GM19468 (cell line): ENCODE data around the gene DNAJA3.
A peak's percentile ranks its signal among the peaks of the same experiment; 100 is the strongest.

Source experiments
- ATAC-seq: cut with Tn5 transposase; IDR thresholded peaks from one replicate; pipeline ENCODE4 v1.9.1; 2021; ENCODE audit warnings: mild to moderate bottlenecking, moderate library complexity, moderate number of reproducible peaks; ENCODE audit not compliant: unreplicated experiment; ENCODE audit errors: extremely low read depth

Gene DNAJA3

GRCh38 chr16:4467916-4468315 lies 42.2 kb downstream of the DNAJA3 start:
- no peak for ATAC-seq

- ATAC-seq = no peak
Measured at GRCh38 chr16:4468972-4469371, 43.3 kb downstream of the DNAJA3 start.

GRCh38 chr16:4471869-4472268 lies 46.2 kb downstream of the DNAJA3 start:
- no peak for ATAC-seq

GRCh38 chr16:4472880-4473279 lies 47.2 kb downstream of the DNAJA3 start:
- no peak for ATAC-seq

GRCh38 chr16:4474192-4474961 lies 48.7 kb downstream of the DNAJA3 start, which contains the start of gene NMRAL1:
Gene NMRAL1 (minus strand): TSS chr16:4474625. CDS start chr16:4474132, 493 bp downstream.
- no peak for ATAC-seq

DNA sequence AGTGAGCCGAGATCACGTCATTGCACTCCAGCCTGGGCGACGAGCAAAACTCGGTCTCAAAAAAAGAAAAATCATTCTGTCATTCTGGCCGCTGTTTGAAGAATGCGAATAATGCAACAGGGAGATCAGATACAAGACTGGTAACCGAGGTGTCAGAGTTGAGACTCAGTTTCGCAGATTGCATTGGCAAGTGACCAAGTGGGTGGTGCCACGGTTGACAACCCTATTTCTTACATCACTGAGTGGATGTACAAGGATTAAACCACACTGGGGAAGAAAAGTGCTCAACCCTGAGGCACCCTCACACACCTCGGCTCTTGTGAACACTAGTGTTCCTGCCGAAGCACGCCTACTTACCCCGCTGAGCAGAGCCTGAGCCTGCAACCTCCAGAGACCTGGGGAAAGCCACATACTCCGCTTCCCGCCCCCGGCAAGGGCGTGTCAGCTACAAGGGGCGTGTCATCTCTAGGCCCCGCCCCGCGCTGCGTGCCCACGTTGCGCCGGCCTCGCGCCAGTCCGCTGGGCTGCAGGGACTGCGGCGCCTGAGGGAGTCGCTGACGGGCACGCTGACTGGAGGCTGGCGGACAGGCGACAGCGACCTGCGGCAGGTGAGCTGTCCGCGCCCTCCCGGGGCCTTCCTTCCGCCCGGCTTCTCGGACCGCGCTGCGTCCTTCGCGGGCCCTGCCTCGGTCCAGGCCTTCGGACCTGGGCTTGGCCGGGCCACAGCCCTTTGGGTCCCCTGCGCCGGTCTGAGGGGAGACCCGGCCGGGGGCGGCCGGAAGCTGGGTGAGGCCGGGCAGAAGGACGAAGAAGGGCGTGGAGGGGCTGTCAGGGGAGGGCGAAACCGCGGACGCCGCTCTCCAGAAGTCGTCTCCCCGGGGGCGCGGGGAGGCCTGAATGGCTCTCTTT lies 50.5 kb downstream of the DNAJA3 start, which contains the start of gene HMOX2:
Gene HMOX2, plus strand, starts transcription at position 519 of the 909 bp plus-strand sequence. CDS start 29,127 bp downstream, outside the sequence.
- ATAC-seq = peak; percentile 82

- ATAC-seq = no peak
Measured at GRCh38 chr16:4477966-4478365, 52.3 kb downstream of the DNAJA3 start.

DNA sequence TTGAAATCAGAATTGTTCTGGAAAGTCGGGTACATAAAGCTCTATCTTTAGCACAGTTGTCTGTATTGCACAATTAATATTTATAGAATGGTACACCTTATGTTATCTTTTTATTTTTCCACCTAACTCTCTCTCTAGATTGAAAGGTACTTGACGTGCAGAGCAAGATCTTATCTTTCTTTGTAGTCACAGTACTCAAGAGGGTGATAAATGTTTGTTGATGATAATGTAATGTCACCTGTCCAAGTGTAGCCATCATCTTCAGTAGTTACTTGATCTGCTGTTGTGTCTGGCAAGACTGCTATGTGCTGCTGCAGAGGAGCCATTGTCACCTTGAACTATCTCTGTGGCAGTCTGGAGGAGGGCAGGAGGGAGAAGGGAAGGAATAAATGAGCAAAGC lies 55.9 kb downstream of the DNAJA3 start:
- ATAC-seq = no peak

GRCh38 chr16:4481963-4482362 lies 56.3 kb downstream of the DNAJA3 start:
- ATAC-seq = no peak

DNA sequence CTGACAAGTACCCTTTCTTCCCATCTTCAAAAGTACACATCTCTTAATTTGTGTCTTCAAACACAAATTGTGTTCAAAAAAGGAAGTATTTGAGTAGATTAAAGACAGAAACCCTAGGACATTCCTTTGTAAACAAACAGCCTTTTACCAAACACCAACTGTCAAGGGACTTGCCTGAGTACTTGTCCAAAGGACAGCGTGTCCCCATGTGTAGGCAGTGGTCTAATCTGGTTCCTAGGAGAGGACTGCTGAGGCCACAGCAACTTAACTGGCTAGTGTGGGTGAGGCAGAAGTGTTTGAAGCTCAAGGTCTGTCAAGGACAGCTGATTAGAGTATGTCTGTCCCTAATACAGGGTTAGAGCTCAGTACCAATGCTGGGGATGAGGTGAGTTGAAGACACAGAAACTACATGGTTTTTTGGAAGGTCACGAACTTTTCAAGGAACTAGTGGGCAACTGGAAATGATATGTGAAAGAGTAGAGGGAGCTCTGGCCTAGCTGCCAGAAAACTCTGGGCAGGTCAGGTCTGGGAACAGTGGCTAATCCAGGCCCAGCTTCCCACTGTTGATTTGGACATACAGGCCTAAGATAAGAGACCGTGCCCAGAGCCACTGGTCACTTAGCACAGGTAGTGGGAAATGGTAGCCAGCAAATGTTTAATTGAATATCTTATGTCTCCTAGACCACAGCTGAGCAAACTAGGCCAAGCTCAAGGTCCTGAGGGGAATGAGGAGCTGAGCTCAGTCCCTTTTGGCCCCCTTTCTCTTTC lies 60.6 kb downstream of the DNAJA3 start:
- ATAC-seq = no peak

GRCh38 chr16:4487955-4488498 lies 62.4 kb downstream of the DNAJA3 start:
- no peak for ATAC-seq

DNA sequence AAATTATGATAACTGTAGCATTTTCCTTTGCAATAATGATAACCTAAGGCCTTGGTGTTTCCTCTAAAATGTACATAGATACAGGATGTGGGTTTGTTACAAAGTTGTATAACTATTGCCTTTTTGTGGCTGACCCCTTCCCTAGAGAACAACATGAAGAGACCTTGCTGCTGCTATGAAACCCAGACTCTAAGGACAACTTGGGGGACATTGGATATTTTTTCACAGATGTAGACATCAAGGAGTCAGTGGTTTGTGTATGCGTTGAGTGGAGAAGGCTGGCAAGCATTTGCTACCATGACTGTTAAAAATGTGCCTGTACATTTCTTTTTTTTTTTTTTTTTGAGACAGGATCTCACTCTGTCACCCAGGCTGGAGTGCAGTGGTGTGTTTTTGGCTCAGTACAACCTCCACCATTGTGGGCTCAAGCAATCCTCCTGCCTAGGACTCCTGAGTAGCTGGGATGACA lies 62.9 kb downstream of the DNAJA3 start:
- ATAC-seq = no peak

GRCh38 chr16:4489030-4489429 lies 63.4 kb downstream of the DNAJA3 start:
- ATAC-seq = no peak

- no peak for ATAC-seq
Measured at GRCh38 chr16:4491898-4492297, 66.2 kb downstream of the DNAJA3 start.

DNA sequence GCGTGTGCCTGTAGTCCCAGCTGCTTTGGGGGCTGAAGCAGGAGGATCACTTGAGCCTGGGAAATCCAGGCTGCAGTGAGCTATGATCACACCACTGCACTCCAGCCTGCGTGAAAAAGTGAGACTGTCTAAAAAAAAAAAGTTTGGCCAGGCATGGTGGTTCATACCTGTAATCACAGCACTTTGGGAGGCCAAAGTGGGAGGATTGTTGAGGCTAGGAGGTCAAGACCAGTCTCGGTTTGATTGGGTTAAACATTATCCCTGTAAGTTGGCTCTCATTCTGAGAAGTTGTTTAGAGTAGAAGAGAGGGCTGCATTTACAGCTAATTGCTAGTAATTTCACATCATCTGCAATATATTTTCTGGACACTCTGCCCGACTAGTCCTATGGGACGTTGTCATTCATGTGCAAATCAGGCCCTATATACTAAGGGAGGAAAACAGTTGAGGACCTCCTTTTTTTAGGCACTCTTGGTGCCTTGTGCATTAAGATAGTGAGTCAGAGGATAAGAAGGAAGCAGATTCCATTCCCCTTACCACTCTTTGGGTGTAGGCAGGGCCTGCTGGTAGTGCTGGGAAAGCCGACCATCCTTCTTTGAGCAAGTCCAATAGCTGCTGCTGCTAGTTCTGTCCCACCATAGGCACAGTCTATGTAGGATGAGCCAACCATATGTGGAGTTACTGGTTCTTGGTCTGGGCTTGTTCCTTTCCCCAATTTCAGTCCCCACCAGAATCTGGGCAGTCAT lies 69.2 kb downstream of the DNAJA3 start:
- ATAC-seq = no peak

DNA sequence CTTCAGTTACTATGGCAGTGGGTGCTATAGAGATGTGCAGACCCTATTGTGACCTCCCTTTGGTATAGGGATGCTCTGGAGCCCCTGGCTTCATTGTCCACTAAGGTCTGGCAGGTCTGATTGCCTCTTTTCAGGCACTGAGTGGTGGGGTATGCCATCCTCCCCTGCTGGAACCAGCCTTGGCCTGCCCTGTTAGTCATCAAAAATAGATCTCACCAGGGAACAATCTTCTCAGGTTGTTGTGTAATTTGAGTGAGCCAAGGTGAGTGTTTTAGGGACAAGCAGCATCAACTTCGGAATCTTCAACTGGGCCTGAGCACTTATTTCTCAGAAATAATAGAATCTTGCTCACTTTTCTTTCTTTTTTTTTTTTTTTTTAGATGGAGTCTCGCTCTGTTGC lies 70.1 kb downstream of the DNAJA3 start:
- ATAC-seq = no peak

DNA sequence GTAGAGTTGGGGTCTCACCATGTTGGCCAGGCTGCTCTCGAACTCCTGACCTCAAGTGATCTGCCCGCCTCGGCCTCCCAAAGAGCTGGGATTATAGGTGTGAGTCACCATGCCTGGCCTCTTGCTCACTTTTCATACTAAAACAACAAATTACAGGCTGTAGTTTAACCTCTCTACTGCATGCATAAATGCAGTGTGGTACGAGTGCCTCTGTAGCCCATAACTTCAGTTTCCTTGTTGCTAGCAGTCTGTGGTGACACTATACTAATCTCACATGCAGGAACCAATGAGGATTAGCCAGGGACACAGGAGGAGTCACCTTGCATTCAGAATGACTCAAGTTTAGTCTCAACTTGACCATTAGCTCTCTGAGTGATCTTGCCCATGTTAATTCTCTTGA lies 70.6 kb downstream of the DNAJA3 start:
- no peak for ATAC-seq

GRCh38 chr16:4498546-4499195 lies 73.0 kb downstream of the DNAJA3 start:
- ATAC-seq = no peak

DNA sequence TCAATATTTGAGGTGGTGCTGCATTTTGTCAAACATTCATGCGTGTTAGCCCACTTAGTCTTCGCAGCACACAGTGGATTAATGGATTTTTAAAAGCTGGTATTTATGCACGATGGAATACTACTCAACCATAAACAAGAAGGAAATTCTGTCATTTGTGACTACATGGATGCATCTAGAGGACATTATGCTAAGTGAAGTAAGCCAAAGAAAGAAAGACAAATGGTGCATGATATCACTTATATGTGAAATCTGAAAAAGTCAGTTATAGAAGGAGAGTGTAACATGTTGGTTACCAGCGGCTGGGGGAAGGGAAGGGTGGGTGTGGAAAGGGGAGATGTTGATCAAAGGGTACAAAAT lies 73.5 kb downstream of the DNAJA3 start:
- no peak for ATAC-seq
